Measurements from ENCODE around the gene NEURL4. TPM values are rescaled to one million over a fixed set of nuclear protein-coding genes. Genes with fewer than 3 reads are reported as not detected.
A peak's percentile ranks its signal among the peaks of the same experiment; 100 is the strongest.
"Not testable (repeated sequence)": the region's sequence is repeated elsewhere in the genome, so short reads cannot be mapped to it uniquely, and the experiment has no call there.

Gene NEURL4
- polyA plus RNA-seq = 1.7 TPM

DNA sequence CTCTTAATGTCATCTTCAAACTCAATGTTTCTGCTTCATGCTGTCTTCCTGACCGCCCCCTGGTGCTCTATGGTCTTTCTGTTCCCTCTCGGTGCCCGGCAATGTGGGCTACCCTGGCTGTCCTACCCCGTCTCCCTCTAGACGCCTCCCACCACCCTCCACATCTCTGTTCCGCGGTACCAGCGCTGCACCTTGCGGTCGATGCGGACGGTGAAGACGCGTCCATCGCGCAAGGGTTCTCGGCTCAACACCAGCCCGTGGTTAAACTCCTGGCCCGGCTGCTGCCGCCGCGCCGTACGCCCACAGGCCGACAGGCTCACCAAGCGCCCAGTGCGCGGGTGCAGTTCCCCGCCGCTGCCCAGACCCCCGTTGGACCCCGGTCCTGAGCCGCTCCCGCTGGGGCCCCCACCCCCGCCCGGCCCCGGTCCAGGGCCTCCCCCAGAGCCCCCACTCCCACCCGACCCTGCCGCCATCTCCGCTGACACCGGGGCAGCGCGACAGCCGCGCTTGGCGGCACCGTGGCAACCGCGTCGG, at the start of gene NEURL4:
Gene NEURL4 (minus strand): TSS at position 496 of the 534 bp plus-strand sequence. CDS start 23 bp downstream, at position 473.
- Mint-ChIP-seq H3K27me3 (no peaks in the 10 kb centered on the region), H3K27ac (peak within 1 kb of the TSS; percentile 98 to 99 (median 99)), H3K4me1 (peaks cover 28 to 31% (median 28%) of the 10 kb centered on the region in 3 donors), H3K36me3 (no peaks in the 10 kb centered on the region), H3K9me3 (no peaks in the 10 kb centered on the region), H3K4me3 (peak within 1 kb of the TSS; percentile 95 to 99 (median 98))

- Mint-ChIP-seq H3K36me3 (no peaks in the 10 kb centered on the region), H3K4me1 (no peaks in the 10 kb centered on the region), H3K27me3 (peaks cover 6% of the 10 kb centered on the region), H3K27ac (peak overlapping the region in 1 of 3 donors; percentile 10), H3K9me3 (peaks cover 0 to 5% (median 4%) of the 10 kb centered on the region in 3 donors), H3K4me3 (no peak overlapping the region)
These were observed 45.2 kb upstream of the NEURL4 start for GRCh38 chr17:7374353-7374752.

GRCh38 chr17:7370853-7371252, 41.7 kb upstream of the NEURL4 start:
- Mint-ChIP-seq H3K36me3 (no peaks in the 10 kb centered on the region), H3K4me3 (no peak overlapping the region), H3K4me1 (peaks cover 0 to 1% (median 0%) of the 10 kb centered on the region in 3 donors), H3K9me3 (peaks cover 0 to 1% (median 0%) of the 10 kb centered on the region in 3 donors), H3K27ac (no peak overlapping the region), H3K27me3 (peaks cover 3% of the 10 kb centered on the region)

DNA sequence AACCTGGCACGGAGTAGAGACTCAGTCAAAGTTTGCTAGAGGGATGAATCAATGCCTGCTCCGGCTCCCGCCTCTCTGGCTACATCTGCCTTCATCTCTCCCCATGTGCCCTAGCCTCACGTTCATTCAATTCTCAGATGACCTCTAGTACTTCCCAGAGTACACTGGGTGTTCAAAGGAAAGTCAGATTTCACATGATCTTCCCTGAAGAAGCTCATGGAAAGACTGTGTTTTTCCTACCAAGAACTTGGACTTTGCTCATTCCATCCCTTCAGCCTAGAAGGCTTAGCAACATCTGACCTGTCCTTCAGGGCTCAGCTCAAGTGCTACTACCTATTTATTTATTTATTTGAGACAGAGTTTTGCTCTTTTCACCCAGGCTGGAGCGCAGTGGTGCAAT, 40.7 kb upstream of the NEURL4 start:
- H3K27ac Mint-ChIP-seq = peak overlapping the region in 1 of 3 donors; percentile 45

GRCh38 chr17:7368599-7368994, 39.5 kb upstream of the NEURL4 start:
- H3K9me3 Mint-ChIP-seq, H3K27ac Mint-ChIP-seq, H3K4me1 Mint-ChIP-seq: not testable (repeated sequence)

More for the DNA sequence above, 40.7 kb upstream of the NEURL4 start:
- Mint-ChIP-seq H3K27me3 (peaks cover 3% of the 10 kb centered on the region), H3K4me1 (peaks cover 0 to 1% (median 0%) of the 10 kb centered on the region in 3 donors), H3K4me3 (no peak overlapping the region), H3K9me3 (peaks cover 0 to 1% (median 0%) of the 10 kb centered on the region in 3 donors), H3K36me3 (no peaks in the 10 kb centered on the region)

DNA sequence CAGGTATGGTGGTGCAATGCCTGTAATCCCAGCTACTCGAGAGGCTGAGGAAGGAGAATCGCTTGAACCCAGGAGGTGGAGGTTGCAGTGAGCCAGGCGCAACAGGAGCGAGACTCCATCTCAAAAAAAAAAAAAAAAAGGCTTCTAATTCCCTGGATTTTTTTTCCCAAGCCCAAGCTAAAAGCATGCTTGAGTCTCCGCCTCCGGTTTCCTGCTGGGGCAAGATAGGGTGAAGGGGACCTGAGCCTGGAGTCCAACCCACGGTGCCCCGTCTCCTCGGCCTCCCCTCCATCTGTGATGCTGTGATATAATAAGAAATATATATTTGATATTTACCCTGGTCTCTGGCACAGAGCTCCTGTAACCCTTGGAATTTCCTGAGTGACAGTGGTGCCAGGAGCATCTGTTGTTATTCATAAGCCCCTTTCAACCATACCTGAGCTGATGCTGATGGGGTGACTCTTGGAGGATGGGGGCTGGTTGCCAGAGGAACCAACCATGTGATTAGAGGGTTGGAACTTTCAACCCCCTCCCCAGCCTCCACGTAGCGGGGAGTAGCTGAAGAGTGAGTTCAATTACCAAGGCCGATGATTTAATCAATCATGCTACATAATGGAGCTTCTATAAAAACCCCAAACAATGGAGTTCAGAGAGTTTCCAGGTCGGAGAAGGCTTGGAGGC, 38.9 kb upstream of the NEURL4 start:
- Mint-ChIP-seq H3K4me1 (peaks cover 0 to 1% (median 0%) of the 10 kb centered on the region in 3 donors), H3K27ac (no peak overlapping the region), H3K27me3 (peaks cover 5% of the 10 kb centered on the region), H3K4me3 (no peak overlapping the region), H3K9me3 (peaks cover 0 to 1% (median 0%) of the 10 kb centered on the region in 3 donors), H3K36me3 (no peaks in the 10 kb centered on the region)

More at GRCh38 chr17:7368599-7368994, 39.5 kb upstream of the NEURL4 start:
- H3K27me3 Mint-ChIP-seq, H3K4me3 Mint-ChIP-seq, H3K36me3 Mint-ChIP-seq: not testable (repeated sequence)

DNA sequence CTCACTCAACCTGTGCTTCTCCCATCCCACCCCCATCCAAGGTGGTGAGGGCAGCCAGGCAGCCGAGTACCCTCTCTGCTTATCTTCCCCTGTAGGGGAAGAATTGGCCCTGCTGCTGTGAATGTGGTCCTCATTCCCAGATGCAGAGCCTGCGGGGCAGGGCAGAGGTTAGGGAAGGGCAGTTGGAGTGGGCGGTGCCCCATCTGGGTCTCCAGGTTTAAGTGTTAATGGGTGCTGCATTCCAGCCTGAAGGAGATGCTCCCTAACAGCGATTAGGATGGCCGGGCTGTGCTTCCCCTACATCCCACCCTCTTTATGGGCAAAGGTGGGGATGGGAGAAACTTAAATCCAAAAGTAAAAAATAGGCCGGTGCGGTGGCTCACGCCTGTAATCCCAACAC, 37.9 kb upstream of the NEURL4 start:
- Mint-ChIP-seq H3K27me3 (peaks cover 5% of the 10 kb centered on the region), H3K36me3 (no peaks in the 10 kb centered on the region), H3K4me1 (peaks cover 0 to 1% (median 0%) of the 10 kb centered on the region in 3 donors), H3K4me3 (no peak overlapping the region), H3K9me3 (peaks cover 0 to 1% (median 0%) of the 10 kb centered on the region in 3 donors), H3K27ac (no peak overlapping the region)

DNA sequence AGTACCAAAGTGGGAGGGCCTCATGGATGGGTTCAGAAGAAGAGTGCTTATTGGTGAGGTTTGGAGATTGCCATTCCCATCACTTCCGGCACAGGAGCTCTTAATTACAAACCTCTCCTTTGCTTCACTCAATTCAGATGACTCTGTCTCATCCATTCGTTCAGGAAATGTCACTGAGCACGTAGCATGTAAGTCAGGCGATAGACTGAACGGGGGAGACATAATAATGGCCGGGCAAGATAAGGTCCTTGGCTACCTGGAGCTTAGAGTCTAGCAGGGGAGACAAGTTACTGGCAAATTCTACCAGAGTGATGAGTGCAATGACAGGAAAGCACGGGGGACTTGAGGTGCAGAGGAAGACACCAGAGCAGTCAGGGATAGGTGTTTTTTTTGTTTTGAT, 36.8 kb upstream of the NEURL4 start:
- not testable (repeated sequence) for H3K27me3 Mint-ChIP-seq, H3K36me3 Mint-ChIP-seq, H3K9me3 Mint-ChIP-seq, H3K27ac Mint-ChIP-seq, H3K4me1 Mint-ChIP-seq, H3K4me3 Mint-ChIP-seq

DNA sequence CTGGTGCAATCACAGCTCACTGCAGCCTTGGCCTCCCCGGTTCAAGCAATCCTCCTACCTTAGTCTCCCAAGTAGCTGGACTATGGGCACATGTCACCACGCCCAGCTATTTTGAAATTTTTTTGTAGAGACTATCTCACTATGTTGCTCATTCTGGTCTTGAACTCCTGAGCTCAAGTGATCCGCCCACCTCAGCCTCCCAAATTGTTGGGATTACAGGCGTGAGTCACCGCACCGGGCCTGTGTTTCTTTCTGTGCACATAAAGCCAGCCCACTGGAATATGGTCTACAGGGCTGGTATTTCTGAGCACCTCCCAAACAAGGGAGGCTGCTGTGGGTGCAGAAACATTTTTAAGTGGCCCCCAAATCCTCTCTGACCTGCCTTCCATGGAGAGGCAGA, 34.2 kb upstream of the NEURL4 start:
- Mint-ChIP-seq H3K4me1 (peaks cover 0 to 1% (median 0%) of the 10 kb centered on the region in 3 donors), H3K9me3 (no peaks in the 10 kb centered on the region), H3K27ac (no peak overlapping the region), H3K27me3 (peaks cover 2% of the 10 kb centered on the region), H3K4me3 (no peak overlapping the region), H3K36me3 (no peaks in the 10 kb centered on the region)

- Mint-ChIP-seq H3K9me3 (no peaks in the 10 kb centered on the region), H3K4me3 (no peak overlapping the region), H3K36me3 (no peaks in the 10 kb centered on the region), H3K27ac (no peak overlapping the region), H3K4me1 (no peaks in the 10 kb centered on the region), H3K27me3 (peaks cover 2% of the 10 kb centered on the region)
These were observed 32.8 kb upstream of the NEURL4 start for GRCh38 chr17:7361906-7362305.

DNA sequence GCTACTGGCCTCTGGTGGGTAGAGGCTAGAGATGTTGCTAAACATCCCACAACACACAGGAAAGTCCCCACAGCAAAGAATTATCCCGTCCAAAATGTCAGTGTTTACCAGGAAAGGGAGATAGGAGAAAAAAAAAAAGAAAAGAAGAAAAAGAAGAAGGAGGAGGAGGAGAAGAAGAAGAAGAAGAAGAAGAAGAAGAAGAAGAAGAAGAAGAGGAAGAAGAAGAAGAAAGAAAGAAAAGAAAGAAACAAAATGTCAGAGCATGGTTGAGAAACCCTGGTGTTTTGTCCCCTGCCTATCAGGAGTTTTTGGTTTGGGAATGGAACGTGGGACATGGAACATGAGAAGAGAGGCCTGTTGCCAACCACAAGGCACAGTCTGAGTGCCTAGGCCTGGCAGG, 28.2 kb upstream of the NEURL4 start:
- peaks cover 0 to 13% (median 12%) of the 10 kb centered on the region in 3 donors for H3K4me1 Mint-ChIP-seq
- no peaks in the 10 kb centered on the region for H3K36me3 Mint-ChIP-seq
- H3K4me3 Mint-ChIP-seq = no peak overlapping the region
- H3K27ac Mint-ChIP-seq = no peak overlapping the region
- no peaks in the 10 kb centered on the region for H3K27me3 Mint-ChIP-seq
- no peaks in the 10 kb centered on the region for H3K9me3 Mint-ChIP-seq

DNA sequence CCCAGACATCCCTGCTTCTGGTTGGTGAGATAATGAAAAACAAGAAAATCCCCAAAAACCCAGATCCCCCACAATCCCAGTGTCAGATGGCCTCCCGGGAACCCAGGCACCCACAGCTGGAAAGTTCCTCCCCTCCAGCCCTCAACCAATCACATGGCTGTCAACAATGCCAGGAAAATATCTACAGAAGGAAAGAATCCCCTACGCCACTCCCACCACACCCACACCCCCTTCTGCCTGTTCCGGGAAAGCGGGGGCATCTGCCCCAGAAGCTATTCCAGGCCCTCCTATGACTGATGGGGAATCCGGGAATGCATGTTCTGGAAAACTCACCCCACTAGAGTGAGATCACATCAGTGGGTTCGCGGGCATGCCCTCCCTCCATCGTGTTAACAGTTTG, 27.6 kb upstream of the NEURL4 start:
- no peaks in the 10 kb centered on the region for H3K27me3 Mint-ChIP-seq
- H3K36me3 Mint-ChIP-seq = no peaks in the 10 kb centered on the region
- peaks cover 0 to 14% (median 13%) of the 10 kb centered on the region in 3 donors for H3K4me1 Mint-ChIP-seq
- H3K27ac Mint-ChIP-seq = peak overlapping the region in 1 of 3 donors; percentile 48
- no peaks in the 10 kb centered on the region for H3K9me3 Mint-ChIP-seq
- H3K4me3 Mint-ChIP-seq = peak overlapping the region in 1 of 4 donors; percentile 26

DNA sequence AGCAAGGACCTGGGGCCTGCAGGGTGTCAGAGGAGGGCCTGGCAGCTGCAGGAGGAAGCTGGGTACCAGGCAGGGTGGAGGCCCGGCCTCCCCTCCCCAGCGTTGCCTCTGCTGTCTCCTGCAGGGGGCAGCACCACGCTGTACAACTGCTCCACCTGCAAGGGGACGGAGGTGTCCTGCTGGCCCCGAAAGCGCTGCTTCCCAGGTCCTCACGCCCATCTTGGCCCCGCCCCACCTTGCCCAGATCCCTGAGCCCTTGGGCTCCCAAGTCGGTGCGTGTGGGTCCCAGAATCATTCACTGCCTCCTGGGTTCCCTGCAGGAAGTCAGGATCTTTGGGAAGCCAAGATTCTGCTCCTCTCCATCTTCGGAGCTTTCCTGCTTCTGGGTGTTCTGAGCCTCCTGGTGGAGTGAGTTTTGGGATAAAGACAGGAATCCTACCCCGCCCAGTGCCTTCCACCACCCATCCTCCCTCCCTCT, 27.0 kb upstream of the NEURL4 start:
- Mint-ChIP-seq H3K27ac (no peak overlapping the region), H3K4me1 (peaks cover 0 to 16% (median 16%) of the 10 kb centered on the region in 3 donors), H3K9me3 (no peaks in the 10 kb centered on the region), H3K27me3 (no peaks in the 10 kb centered on the region), H3K4me3 (peak overlapping the region in 2 of 4 donors; percentile 38 to 40), H3K36me3 (no peaks in the 10 kb centered on the region)

DNA sequence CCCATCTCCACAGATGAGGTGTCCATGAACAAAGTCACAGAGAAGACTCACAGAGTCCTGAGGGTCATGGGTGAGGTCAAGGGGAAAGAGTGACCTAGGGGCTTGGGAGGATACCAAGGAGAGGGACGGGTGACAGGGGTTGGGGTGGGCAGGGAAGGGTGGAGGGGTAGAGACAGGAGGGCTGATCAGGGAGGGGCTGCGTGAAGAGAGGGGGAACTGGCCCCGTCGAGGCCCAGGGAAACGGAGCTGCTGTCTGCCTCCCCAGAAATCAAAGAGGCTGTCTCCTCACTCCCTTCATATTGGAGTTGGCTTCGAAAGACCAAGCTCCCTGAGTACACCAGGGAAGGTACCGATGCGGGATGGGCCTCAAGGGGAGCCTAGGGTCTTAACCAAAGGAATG, 26.4 kb upstream of the NEURL4 start:
- H3K27ac Mint-ChIP-seq = no peak overlapping the region
- no peaks in the 10 kb centered on the region for H3K9me3 Mint-ChIP-seq
- H3K4me3 Mint-ChIP-seq = peak overlapping the region in 2 of 4 donors; percentile 8 to 40
- peaks cover 0 to 16% (median 16%) of the 10 kb centered on the region in 3 donors for H3K4me1 Mint-ChIP-seq
- H3K36me3 Mint-ChIP-seq = no peaks in the 10 kb centered on the region
- no peaks in the 10 kb centered on the region for H3K27me3 Mint-ChIP-seq

- Mint-ChIP-seq H3K9me3 (no peaks in the 10 kb centered on the region), H3K27me3 (no peaks in the 10 kb centered on the region), H3K27ac (peak within 1 kb of the TSS in 1 of 3 donors; percentile 85), H3K36me3 (no peaks in the 10 kb centered on the region), H3K4me1 (peaks cover 5 to 19% (median 16%) of the 10 kb centered on the region in 3 donors), H3K4me3 (peak within 1 kb of the TSS in 3 of 4 donors; percentile 12 to 88 (median 38))
These were observed 25.9 kb upstream of the NEURL4 start, which contains the start of gene TMEM95 for GRCh38 chr17:7355053-7355452. Gene TMEM95, plus strand, starts transcription at chr17:7355156. Its CDS starts 49 bp downstream, at chr17:7355205.

Data from IgD-negative memory B cell (primary cell).